Spleen (tissue), 7 donors: Measurements from ENCODE around the gene ANO4.

Experiments
- POLR2A ChIP-seq, 3 donors: fragments of 450-650 bp; IDR thresholded peaks; one replicate each; pipeline ENCODE4 v1.5.1; 2017; ENCODE audit warnings: antibody characterized with exemption in 3 of 3, mild to moderate bottlenecking in 1 of 3
- POLR2AphosphoS5 ChIP-seq, 3 donors: sonication (generic); formaldehyde crosslinking; IDR thresholded peaks; one replicate each; pipeline ENCODE4 v1.5.1; 2017; ENCODE audit warnings: antibody characterized with exemption in 3 of 3
- TF ChIP-seq, protein P1 (sequence below), 11 experiments: fragments of 200-600 bp in 7 of 11; fragments of 450-650 bp in 4 of 11; sonication (generic) in 4 of 11; IDR thresholded peaks in 8 of 11; conservative IDR thresholded peaks in 3 of 11; 1 replicate in 7 of 11; 2 replicates in 4 of 11; pipeline versions ENCODE4 v1.4.0 to v1.8.0; 2016 to 2021; ENCODE audit warnings: antibody characterized with exemption in 11 of 11, inconsistent platforms in 4 of 11, mild to moderate bottlenecking in 1 of 11
- donor health status: DM: no; HTN: no; CAD: no; lungs with moderate emphysema.
- donor health status: DM: no; HTN: no; CAD: no.
- donor health status: DM: no; HTN: no; CAD: no.

- TF ChIP-seq, protein P1, sequence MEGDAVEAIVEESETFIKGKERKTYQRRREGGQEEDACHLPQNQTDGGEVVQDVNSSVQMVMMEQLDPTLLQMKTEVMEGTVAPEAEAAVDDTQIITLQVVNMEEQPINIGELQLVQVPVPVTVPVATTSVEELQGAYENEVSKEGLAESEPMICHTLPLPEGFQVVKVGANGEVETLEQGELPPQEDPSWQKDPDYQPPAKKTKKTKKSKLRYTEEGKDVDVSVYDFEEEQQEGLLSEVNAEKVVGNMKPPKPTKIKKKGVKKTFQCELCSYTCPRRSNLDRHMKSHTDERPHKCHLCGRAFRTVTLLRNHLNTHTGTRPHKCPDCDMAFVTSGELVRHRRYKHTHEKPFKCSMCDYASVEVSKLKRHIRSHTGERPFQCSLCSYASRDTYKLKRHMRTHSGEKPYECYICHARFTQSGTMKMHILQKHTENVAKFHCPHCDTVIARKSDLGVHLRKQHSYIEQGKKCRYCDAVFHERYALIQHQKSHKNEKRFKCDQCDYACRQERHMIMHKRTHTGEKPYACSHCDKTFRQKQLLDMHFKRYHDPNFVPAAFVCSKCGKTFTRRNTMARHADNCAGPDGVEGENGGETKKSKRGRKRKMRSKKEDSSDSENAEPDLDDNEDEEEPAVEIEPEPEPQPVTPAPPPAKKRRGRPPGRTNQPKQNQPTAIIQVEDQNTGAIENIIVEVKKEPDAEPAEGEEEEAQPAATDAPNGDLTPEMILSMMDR (IDR thresholded peaks at IDR 0.05 in 8 of 11, conservative IDR thresholded peaks at IDR 0.05 in 3 of 11): no peak
- TF ChIP-seq POLR2AphosphoS5 (IDR thresholded peaks at IDR 0.05): no peak
- no peak for TF ChIP-seq POLR2A (IDR thresholded peaks at IDR 0.05)
Measured at GRCh38 chr12:101097829-101098580, 303.4 kb downstream of the ANO4 start.
